Glomerular endothelial cell (primary cell): ENCODE results near the gene LCE3D. TPM values are rescaled to one million over a fixed set of nuclear protein-coding genes. Genes with fewer than 3 reads are reported as not detected.
"Not testable (repeated sequence)": the region's sequence is repeated elsewhere in the genome, so short reads cannot be mapped to it uniquely, and the experiment has no call there.

Source experiments
- DNase-seq: peaks from one replicate; pipeline ENCODE4 v3.0.0-alpha.2; 2011; ENCODE audit warnings: low read depth, low spot score; ENCODE audit errors: extremely low read depth
- total RNA-seq: library from RNA; depleted of rRNA; stranded (reverse); fragments of >200 nt; gene quantifications from 2 replicates; pipeline ENCODE4 v1.2.3, GENCODE V29; 2015

The LCE3D gene, protein sequence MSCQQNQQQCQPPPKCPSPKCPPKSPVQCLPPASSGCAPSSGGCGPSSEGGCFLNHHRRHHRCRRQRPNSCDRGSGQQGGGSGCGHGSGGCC
- total RNA-seq: not detected in 2 replicates

DNA sequence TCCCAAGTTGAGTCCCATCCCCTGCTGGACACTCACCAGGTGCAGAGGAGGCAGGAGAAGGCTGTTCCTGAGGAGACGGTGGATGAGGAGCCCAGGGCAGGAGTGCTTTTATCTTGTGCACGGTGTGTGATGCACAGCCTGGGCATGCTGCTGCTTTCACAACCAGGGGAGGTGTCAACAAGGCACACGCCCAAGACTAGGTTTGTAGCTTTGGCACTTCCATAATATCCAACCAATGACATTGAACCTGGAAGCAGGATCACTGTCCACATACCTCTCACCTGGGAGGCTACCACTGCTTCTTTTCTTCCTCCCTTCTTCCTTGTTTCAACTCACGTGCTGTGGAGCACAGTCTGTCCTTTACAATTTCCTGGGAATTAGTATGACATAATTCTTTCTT is at the start of gene LCE3D:
Gene LCE3D (minus strand): TSS at position 84 of the 400 bp plus-strand sequence. CDS start 580 bp downstream, outside the sequence.
- no peak for DNase-seq

DNA sequence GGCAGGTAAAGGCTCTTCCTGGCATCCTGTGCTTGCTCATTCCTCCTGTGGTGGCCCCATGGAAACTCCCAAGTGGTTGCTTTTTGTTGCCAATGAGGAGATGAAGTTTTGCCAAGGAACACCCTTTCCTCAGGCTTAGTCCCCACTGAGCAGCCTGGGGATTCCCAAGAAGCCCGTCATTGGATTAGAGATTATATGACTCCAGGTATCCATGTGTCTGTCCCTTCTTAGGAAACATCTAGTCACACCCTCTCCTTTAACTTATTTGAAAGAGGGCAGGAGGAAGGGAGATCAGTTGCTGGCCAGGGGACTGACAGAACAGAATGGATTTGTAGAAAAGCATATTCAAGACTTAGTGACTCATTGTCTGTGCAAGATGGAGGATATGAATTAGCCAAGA is 46.4 kb upstream of the LCE3D start:
- DNase-seq: no peak

DNA sequence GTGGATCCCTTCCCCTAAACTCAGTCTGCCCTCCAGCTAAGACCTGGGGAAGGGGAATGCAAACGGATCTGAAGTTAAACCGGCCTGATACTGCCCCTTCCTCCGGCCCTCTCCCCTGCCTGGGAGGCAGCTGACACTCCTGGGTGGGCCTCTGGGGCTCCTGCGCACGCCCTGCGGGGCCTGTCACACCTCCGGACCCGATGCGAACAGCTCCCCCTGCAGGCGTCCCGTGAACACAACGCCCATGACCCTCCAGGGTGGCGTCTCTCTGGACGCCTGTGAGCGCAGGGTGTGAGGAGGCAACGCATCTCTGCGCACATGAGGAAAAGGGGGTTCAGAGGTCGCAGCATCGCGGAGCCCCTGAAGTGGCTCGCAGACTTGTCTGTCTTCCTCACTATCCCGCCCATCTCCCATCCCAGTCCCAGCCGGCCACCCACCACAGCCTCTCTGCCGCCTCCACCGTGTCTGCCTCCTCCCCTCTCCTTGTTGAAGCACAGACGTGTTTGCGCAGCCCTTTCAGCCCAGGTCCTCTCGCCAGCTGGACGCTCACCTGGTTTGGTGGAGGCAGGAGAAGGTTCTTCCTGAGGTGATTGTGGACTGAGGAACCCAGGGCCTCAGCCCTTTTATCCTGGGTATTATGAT is 43.0 kb upstream of the LCE3D start:
- DNase-seq: no peak

DNA sequence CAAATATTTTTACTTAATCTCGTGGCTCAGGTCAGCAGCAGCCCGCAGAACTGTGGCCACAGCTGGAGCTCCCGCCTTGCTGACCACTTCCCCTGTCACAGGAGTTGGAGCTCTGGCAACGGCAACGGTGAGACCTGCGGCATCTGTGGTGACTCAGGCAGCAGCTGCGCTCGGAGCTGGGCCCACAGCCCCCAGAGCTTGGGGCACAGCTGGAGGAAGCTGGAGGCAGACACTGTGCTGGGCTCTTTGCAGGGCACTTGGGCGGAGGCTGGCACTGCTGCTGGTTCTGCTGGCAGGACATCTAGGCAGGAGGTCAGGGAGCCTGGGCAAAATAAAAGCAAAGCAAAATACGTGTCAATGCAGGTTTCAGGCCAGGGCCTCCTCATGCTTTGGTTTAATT is 42.5 kb upstream of the LCE3D start, which contains the start of gene LCE3A:
Gene LCE3A (minus strand): TSS at position 301 of the 400 bp plus-strand sequence. CDS start 0 bp downstream, at position 301.
- DNase-seq: no peak

DNA sequence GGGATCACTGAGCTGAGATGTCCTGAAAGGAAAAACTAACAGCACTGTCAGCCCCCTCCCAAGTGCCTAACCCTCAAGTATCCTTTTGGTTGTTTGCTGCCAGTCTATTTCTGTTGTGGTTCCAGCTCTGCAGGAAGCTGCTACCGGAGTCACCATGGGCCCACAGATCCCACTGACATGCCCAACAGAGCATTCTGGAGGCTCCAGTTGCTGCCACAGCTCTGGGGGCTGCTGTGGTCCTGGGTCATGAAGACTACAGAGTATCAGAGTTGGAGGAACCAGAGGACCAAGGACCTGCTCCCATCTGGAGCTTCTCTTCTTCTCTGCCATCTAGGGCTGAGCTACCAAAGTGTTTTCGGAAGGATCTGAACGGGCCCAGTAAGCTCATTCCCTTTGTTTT is 41.7 kb upstream of the LCE3D start:
- DNase-seq: no peak

DNA sequence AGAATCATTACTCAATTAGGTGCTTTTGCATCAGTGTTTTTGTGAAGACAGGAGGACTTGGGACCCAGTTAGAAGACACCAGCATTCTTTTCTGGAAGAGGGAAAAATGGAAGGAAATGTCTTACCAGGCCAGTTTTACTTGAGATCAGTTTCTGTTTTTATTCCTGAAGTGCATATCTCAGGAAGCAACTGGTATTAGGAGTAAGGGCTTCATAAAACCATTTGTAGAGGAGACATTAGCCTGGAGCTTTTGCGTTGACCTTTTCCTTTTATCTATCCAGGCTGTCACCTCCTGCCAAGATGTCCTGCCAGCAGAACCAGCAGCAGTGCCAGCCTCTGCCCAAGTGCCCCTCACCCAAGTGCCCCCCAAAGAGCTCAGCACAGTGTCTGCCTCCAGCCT is 33.2 kb upstream of the LCE3D start, which contains the start of gene LCE3B:
Gene LCE3B (plus strand): TSS at position 301 of the 400 bp plus-strand sequence. CDS start 0 bp downstream, at position 301.
- no peak for DNase-seq

DNA sequence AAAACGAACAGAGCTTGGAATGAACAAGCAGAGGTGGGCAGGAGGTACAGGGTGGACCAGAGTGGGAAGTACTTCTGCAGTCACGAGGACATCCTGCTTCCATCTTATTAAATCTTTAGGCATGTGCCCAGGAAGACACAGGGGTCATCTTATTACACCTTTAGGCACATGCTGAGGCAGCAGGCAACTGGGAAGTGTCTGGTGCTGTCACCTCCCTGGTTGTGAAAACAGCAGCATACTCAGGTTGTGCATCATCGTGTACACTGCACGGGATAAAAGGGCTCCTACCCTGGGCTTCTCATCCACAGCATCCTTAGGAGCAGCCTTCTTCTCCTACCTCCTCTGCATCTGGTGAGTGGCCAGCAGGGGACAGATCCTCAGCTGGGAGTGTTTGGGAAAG is 19.6 kb upstream of the LCE3D start, which contains the start of gene LCE3C:
Gene LCE3C (plus strand): TSS at position 301 of the 400 bp plus-strand sequence. CDS start 498 bp downstream, outside the sequence.
- DNase-seq: no peak

DNA sequence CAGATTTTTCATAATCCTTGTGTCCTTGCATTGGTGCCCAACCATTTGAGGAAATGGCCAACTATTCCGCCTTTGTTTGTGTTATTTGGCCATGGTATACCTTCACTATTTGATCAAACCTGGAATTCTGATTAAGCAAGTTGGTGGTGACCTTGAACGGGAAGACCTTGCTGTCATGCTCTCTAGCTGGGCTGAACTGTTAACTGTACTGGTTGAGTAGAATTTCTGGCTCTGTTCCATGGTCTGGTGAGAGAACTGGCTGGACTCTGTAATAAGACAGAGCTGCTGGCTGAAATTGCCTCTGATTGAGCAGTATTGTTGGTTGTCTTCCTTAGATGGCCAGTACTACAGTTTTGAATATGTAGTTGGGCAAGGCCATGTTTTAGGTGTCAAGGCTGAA is 16.7 kb upstream of the LCE3D start:
- DNase-seq: no peak

DNA sequence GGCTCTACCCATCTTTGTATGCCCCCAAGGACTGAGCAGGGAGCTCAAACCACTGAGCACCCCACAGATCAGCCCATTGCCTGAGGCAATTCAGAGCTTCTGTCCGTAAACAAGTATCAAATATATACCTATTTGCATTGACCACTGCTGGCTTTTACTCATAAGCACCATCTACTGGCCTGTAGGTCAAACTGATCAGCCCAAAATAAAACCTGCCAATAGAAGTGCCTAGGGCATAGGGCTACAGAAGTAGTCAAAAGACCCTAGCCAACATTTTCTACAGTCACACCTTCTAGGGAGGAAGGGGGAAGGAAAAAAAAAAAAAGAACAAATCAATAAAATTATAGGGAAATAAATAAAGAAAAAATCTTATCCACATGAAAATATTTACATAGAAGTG is 5.3 kb upstream of the LCE3D start:
- DNase-seq: no peak

DNA sequence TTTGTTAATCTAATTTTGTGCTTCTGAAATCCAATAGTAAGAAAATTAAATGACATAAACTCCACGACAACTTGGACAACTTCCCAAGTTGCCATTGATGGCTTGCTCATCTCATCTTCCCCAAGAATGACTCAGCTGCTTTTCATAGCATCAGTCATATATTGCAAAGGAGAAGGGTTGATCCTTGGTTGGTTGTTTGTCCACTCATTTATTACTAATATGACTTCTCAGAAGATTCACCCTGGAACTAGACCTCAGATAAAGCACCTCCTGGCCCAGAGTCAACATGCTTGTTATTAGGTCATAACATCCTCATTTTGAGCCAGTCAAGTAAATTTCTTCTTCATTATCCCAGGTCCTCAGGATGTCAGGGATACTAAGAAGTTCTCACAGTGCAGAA is 2.3 kb upstream of the LCE3D start:
- no peak for DNase-seq

DNA sequence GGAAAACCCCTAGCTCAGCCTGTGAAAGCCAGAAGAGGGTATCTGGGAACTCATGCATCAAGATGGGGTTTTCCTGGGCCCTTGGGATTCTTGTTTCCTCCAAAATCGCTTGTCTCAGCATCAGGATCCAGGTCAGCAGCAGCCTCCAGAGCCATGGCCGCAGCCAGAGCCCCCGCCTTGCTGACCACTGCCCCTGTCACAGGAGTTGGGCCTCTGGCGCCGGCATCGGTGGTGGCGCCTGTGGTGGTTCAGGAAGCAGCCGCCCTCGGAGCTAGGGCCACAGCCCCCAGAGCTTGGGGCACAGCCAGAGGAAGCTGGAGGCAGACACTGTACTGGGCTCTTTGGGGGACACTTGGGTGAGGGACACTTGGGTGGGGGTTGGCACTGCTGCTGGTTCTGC is 790 bp downstream of the LCE3D start:
- not testable (repeated sequence) for DNase-seq

DNA sequence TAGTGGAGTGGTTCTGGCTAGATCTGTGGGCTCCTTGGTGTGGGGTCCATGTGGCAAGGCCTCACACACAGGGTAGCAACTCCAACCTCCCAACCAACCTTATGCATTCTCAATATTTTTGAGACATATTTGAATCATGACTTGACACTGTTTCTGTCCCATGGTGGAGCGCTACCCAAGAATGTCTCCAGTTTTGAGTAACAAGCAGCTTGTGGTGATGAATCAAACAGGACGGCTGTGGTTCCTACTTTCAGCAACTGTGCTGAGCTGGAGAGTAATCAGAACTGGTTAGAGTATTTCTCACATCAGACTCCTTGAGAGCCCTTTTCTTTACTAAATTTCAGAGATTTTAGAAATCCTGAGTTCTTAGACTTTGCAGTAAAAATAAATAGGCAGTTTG is 3.1 kb downstream of the LCE3D start:
- DNase-seq: no peak

DNA sequence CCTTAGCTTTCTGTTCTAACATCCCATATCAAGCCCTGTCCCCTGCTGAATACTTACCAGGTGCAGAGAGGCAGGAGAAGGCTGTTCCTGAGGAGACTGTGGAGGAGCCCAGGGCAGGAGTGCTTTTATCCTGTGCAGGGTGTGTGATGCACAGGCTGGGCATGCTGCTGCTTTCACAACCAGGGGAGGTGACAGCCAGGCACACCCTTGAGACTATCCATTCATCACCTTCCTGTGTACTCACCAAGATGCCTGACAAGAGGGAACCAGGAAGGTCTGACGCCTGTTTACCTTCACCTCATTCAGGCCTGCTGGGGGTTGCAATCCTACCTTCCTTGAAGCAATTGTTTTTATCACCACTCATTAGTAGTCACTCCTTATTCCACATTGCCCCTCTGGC is 13.6 kb downstream of the LCE3D start, which contains the start of gene LCE3E:
Gene LCE3E (minus strand): TSS at position 100 of the 400 bp plus-strand sequence. CDS start 572 bp downstream, outside the sequence.
- no peak for DNase-seq

DNA sequence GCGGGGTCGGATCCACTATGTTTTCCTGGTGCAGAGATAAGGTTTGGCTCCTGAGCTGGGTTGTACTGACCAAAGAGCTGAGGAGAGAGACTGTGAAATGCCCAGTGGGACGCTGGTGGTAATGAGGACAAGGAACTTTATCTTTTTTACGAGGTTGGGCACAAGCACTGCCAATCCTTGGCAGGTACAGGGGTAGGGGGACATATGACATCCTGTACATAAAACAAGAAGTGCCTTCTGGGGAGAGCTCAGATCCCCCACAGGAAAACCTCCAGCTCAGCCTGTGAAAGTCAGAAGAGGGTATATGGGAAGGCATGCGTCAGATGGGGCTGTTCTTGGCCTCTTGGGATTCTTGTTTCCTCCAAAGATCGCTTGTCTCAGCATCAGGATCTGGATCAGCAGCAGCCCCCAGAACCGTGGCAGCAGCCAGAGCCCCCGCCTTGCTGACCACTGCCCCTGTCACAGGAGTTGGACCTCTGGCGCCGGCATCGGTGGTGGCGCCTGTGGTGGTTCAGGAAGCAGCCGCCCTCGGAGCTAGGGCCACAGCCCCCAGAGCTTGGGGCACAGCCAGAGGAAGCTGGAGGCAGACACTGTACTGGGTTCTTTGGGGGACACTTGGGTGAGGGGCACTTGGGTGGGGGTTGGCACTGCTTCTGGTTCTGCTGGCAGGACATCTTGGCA is 14.6 kb downstream of the LCE3D start:
- DNase-seq: no peak

DNA sequence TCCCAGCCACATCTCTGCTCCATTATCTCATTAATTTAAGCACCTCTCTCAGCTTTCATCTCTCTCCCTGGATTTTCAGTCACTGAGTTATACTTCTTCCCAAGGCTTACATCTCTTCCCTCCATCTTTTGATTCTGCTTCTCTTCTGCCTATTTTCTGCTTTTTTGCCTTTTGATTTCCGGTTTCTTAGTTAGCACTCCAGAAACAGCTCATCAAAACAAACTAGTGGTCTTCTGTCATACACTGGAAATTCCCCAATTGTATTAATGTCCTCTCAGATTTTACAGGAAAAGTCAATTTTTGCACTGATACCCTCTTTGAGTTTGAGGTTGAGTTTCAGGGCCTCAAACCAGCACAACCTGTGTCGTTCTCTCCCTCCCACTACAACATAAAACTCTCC is 15.2 kb downstream of the LCE3D start:
- no peak for DNase-seq

DNA sequence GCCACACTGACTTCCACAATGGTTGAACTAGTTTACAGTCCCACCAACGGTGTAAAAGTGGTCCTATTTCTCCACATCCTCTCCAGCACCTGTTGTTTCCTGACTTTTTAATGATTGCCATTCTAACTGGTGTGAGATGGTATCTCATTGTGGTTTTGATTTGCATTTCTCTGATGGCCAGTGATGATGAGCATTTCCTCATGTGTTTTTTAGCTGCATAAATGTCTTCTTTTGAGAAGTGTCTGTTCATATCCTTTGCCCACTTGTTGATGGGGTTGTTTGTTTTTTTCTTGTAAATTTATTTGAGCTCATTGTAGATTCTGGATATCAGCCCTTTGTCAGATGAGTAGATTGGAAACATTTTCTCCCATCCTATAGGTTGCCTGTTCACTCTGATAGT is 32.0 kb downstream of the LCE3D start:
- DNase-seq: not testable (repeated sequence)

DNA sequence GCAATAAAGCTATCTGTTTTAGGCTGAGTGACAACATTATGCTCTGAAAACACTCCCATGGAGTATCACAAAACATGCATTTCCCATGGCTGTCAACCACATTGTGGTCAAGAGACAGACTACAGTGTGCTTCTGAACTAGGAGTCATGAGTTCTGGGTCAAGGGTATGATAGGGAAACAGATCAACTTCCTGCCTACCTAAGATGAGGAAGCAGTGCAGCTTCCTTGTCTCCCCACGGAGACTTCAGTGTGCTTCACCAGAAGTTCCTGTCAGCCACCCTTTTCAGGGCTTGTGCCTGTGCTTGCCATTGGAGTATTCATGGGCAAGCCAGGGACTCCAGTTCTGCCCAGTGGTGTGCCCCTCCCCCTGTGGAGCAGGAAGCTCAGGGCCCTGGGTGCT is 33.6 kb downstream of the LCE3D start:
- DNase-seq: no peak

DNA sequence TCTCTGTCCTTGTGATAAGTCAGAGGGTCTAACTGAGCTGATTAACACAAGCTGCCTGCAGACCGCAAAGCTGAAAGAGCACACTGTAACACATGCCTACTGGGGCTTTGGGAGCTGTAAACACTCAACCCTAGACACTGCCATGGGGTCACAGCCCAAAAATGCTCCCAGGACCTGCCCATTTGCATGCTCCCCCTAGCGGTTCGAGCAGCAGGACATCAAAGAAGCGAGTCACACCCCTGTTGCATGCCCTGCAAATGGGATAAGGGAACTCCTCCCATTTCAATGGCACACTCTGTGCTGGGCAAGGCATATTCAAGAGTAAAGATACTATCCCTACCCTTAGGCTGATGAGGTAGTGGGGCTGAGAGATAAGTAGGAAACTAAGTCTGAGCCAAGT is 36.5 kb downstream of the LCE3D start:
- DNase-seq: no peak

DNA sequence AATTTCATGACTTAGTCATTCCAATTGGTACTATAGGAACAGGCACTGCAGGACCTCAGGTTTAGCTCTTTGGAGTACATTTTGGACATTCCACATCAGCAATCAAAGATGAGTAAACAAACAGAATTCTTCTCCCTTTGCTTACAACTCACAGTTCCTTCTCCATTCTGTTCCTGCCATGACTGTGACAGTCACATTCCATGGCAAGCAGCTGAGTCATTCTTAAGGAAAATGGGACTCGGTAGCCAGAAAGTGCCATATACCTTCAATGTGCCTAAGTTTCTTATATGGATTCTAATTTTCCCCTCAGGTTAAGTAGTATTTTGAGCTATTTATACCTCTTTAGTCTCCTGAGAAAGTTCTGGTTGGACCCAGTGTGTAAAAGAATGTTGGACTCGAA is 40.4 kb downstream of the LCE3D start:
- DNase-seq: no peak

DNA sequence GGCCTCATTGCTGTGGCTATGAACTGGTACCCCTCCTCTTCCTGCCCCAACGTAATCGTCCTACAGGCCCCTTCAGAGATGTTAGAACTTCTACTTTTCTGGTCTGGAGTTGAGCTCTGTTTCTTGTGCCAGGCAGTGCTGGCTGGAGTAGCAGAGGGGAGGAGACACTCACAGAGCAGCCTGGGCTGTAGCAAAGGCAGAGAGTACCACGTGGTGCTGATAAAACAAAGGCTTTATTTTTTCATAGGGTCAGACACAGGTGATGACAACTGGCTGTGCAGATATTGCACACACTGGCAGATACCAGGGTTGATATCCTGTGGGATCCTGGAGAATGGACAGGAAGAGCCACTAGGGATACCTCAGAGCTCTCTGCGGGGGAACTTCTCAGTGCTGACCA is 42.8 kb downstream of the LCE3D start:
- DNase-seq: no peak

DNA sequence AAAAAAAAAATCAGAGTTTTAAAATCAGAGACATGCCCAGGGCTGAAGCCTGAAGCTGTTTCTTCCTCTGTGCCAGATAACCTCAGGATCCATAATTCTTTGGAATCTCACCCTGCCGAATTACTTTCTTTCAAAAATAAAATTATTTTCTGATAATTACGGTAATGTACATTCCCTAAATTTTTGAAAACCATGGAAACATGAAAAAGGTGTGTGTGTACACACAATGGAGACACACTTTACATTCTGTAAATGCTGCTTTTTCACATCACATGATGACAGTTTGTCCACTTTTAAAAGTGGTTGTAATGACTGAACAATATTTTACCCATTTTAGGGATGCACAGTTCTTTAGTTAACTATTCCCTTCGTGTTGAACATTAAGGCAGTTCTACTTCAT is 44.5 kb downstream of the LCE3D start:
- DNase-seq: no peak
